Measurements from ENCODE around the gene XYLT1. TPM values are rescaled to one million over a fixed set of nuclear protein-coding genes. Genes with fewer than 3 reads are reported as not detected.

Gene XYLT1
- polyA plus RNA-seq, 1 donor from 2014 or later, result 3.3 TPM

DNA sequence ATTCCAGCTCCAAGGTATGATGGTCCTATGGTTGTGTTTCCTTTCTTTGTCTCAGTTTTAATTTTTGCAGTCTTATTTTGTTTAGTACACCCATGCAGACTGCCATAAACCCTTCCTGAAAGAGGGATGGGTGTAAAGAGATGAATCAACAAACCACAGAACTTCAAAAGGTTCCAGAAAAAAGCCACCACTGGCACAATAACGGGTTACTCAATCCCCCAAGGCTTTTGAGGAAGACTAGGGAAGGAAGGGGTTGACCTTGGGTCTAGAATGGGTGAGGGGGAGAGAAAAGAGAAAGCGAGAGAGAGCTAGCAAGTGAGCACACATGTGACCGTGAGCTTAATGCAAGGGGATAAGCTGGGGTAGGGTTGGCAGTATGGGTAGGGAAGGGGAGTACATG, 168.1 kb downstream of the XYLT1 start (continued):
- TF ChIP-seq, protein P1, sequence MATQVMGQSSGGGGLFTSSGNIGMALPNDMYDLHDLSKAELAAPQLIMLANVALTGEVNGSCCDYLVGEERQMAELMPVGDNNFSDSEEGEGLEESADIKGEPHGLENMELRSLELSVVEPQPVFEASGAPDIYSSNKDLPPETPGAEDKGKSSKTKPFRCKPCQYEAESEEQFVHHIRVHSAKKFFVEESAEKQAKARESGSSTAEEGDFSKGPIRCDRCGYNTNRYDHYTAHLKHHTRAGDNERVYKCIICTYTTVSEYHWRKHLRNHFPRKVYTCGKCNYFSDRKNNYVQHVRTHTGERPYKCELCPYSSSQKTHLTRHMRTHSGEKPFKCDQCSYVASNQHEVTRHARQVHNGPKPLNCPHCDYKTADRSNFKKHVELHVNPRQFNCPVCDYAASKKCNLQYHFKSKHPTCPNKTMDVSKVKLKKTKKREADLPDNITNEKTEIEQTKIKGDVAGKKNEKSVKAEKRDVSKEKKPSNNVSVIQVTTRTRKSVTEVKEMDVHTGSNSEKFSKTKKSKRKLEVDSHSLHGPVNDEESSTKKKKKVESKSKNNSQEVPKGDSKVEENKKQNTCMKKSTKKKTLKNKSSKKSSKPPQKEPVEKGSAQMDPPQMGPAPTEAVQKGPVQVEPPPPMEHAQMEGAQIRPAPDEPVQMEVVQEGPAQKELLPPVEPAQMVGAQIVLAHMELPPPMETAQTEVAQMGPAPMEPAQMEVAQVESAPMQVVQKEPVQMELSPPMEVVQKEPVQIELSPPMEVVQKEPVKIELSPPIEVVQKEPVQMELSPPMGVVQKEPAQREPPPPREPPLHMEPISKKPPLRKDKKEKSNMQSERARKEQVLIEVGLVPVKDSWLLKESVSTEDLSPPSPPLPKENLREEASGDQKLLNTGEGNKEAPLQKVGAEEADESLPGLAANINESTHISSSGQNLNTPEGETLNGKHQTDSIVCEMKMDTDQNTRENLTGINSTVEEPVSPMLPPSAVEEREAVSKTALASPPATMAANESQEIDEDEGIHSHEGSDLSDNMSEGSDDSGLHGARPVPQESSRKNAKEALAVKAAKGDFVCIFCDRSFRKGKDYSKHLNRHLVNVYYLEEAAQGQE (IDR thresholded peaks at IDR 0.05; ENCODE audit: borderline replicate concordance), result no peak
- TF ChIP-seq SMC3 (conservative IDR thresholded peaks at IDR 0.05; ENCODE audit: poor library complexity), result no peak

DNA sequence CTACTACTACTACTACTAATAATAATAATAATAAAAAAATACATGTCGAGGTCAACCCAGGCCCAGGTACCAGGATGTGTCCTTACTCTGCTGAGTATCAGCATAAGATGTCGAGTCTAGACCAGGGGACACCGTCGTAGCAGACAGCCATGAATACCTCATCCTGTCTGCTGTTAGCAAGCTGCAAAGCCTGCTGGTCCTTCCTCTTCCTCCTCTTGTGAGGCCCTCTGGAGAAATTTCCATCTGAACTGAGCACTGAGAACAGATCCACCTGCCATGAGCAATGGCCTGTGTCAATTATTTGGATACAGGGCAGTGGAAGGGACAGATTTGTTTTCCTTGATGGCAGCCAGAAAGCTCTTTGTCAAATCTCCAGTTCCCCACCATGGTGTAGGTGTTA, 168.5 kb downstream of the XYLT1 start:
- Histone ChIP-seq H2AFZ (ENCODE audit: low read depth, low read length) (no peak overlapping the region), H4K20me1 (ENCODE audit: insufficient read depth) (no peaks in the 10 kb centered on the region), H3K4me2 (ENCODE audit: low read length) (no peak overlapping the region), H3K9me3 (ENCODE audit: low read length) (no peaks in the 10 kb centered on the region), H3K9me2 (ENCODE audit: insufficient read depth, low read length) (no peaks in the 10 kb centered on the region), H3K79me2 (replicated peaks; ENCODE audit: insufficient read depth, low read length) (peaks cover 2% of the 10 kb centered on the region), H3K27me3 (ENCODE audit: insufficient read depth, low read depth, low read length) (no peaks in the 10 kb centered on the region), H3F3A (ENCODE audit: insufficient read depth, low read length, poor library complexity, severe bottlenecking) (no peaks in the 10 kb centered on the region), H3K9ac (ENCODE audit: low read length) (no peak overlapping the region), H3K27ac (ENCODE audit: low read length) (no peak overlapping the region), H3K36me3 (ENCODE audit: insufficient read depth, low read length) (no peaks in the 10 kb centered on the region), H3K4me3 (ENCODE audit: low read length) (no peak overlapping the region)
- TF ChIP-seq EZH2 (IDR thresholded peaks at IDR 0.05; ENCODE audit: borderline replicate concordance, insufficient read depth, low read length, poor library complexity, severe bottlenecking) (no peak), TAF1 (IDR thresholded peaks at IDR 0.05; ENCODE audit: low read depth) (no peak), MXI1 (conservative IDR thresholded peaks at IDR 0.05; ENCODE audit: poor library complexity, severe bottlenecking) (no peak), RAD21 (conservative IDR thresholded peaks at IDR 0.05) (no peak)
- TF ChIP-seq, protein P1 (IDR thresholded peaks at IDR 0.05; ENCODE audit: borderline replicate concordance), result no peak

DNA sequence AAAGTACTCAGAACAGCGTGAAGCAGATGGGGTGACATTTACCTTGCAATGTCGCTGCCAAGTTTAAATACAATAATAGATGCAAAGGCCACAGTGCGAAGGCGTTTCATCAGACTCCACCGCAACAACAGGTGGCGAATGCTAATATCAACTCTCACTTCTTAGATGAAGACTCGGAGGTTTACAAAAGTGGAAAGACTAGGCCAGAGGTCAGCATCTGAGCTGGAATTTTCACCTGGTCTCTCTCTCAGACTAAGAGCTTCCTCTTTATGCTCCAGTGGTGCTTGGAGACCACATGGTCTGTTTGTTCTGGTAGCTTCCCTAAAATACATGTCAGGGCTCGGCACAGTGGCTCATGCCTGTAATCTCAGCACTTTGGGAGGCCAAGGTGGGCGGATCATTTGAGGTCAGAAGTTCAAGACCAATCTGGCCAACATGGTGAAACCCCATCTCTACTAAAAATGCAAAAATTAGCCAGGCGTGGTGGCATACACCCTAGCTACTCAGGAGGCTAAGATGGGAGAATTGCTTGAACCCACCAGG, 169.1 kb downstream of the XYLT1 start:
- Histone ChIP-seq H3F3A (ENCODE audit: insufficient read depth, low read length, poor library complexity, severe bottlenecking) (no peaks in the 10 kb centered on the region), H3K4me3 (ENCODE audit: low read length) (no peak overlapping the region), H3K9ac (ENCODE audit: low read length) (no peak overlapping the region), H3K9me2 (ENCODE audit: insufficient read depth, low read length) (no peaks in the 10 kb centered on the region), H3K36me3 (ENCODE audit: insufficient read depth, low read length) (no peaks in the 10 kb centered on the region), H3K4me2 (ENCODE audit: low read length) (no peak overlapping the region), H3K27me3 (ENCODE audit: insufficient read depth, low read depth, low read length) (no peaks in the 10 kb centered on the region), H3K9me3 (ENCODE audit: low read length) (no peaks in the 10 kb centered on the region), H3K27ac (ENCODE audit: low read length) (no peak overlapping the region), H4K20me1 (ENCODE audit: insufficient read depth) (no peaks in the 10 kb centered on the region), H3K79me2 (replicated peaks; ENCODE audit: insufficient read depth, low read length) (peaks cover 2% of the 10 kb centered on the region), H2AFZ (ENCODE audit: low read depth, low read length) (no peak overlapping the region)
- no peak for TF ChIP-seq SMC3 (conservative IDR thresholded peaks at IDR 0.05; ENCODE audit: poor library complexity)
- no peak for TF ChIP-seq POLR2AphosphoS5 (IDR thresholded peaks at IDR 0.05)
- no peak for TF ChIP-seq EZH2 (IDR thresholded peaks at IDR 0.05; ENCODE audit: borderline replicate concordance, insufficient read depth, low read length, poor library complexity, severe bottlenecking)
- TF ChIP-seq MXI1 (conservative IDR thresholded peaks at IDR 0.05; ENCODE audit: poor library complexity, severe bottlenecking), result no peak
- no peak for TF ChIP-seq EP300 (conservative IDR thresholded peaks at IDR 0.05; ENCODE audit: poor library complexity, severe bottlenecking)
- TF ChIP-seq, protein P1 (IDR thresholded peaks at IDR 0.05; ENCODE audit: borderline replicate concordance), result no peak
- TF ChIP-seq RAD21 (conservative IDR thresholded peaks at IDR 0.05), result no peak
- no peak for TF ChIP-seq TAF1 (IDR thresholded peaks at IDR 0.05; ENCODE audit: low read depth)
- TF ChIP-seq, protein P2, sequence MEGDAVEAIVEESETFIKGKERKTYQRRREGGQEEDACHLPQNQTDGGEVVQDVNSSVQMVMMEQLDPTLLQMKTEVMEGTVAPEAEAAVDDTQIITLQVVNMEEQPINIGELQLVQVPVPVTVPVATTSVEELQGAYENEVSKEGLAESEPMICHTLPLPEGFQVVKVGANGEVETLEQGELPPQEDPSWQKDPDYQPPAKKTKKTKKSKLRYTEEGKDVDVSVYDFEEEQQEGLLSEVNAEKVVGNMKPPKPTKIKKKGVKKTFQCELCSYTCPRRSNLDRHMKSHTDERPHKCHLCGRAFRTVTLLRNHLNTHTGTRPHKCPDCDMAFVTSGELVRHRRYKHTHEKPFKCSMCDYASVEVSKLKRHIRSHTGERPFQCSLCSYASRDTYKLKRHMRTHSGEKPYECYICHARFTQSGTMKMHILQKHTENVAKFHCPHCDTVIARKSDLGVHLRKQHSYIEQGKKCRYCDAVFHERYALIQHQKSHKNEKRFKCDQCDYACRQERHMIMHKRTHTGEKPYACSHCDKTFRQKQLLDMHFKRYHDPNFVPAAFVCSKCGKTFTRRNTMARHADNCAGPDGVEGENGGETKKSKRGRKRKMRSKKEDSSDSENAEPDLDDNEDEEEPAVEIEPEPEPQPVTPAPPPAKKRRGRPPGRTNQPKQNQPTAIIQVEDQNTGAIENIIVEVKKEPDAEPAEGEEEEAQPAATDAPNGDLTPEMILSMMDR (IDR thresholded peaks at IDR 0.05; ENCODE audit: poor library complexity, severe bottlenecking), result no peak
